Karpas-422 (cell line): Measurements from ENCODE around the gene ARHGEF19. TPM values are rescaled to one million over a fixed set of nuclear protein-coding genes. Genes with fewer than 3 reads are reported as not detected.

ENCODE experiments used
- small RNA-seq: library from RNA; depleted of rRNA; stranded (forward); fragments of <200 nt; gene quantifications from one replicate; pipeline ENCODE3, GENCODE V24; 2014
- total RNA-seq: library from RNA; depleted of rRNA; stranded (reverse); fragments of >200 nt; shearing (Covaris generic); gene quantifications from 2 replicates; pipeline ENCODE4 v1.2.3, GENCODE V29; 2014; ENCODE audit warnings: low replicate concordance; rRNA removed

The ARHGEF19 gene
- total RNA-seq, 1 experiment from 2014 or later: 2.5 TPM

Small RNA genes lying within 50 kb of the gene (small RNA-seq; reads per million reads assigned to genes)
- gene MT1XP1: not detected

Other genes with a start within 250 kb of the ARHGEF19 start
- gene ZBTB17, start 236.6 kb downstream of the ARHGEF19 start, total RNA-seq: 25.9 and 26.8 TPM in 2 replicates
- 0.04 TPM in 1 of 2 replicates, not detected in the other for gene SRARP, start 208.4 kb downstream of the ARHGEF19 start, total RNA-seq
- gene HSPB7, start 194.6 kb downstream of the ARHGEF19 start, total RNA-seq: not detected in 2 replicates
- not detected in 2 replicates for gene CLCNKA, start 190.6 kb downstream of the ARHGEF19 start, total RNA-seq
- not detected in 2 replicates for gene CLCNKB, start 168.9 kb downstream of the ARHGEF19 start, total RNA-seq
- gene FAM131C, start 139.0 kb downstream of the ARHGEF19 start, total RNA-seq: not detected in 2 replicates
- gene EPHA2, start 56.6 kb downstream of the ARHGEF19 start, total RNA-seq: not detected in 2 replicates
- 2.6 and 9.6 TPM in 2 replicates for gene CPLANE2, start 24.5 kb upstream of the ARHGEF19 start, total RNA-seq
- gene FBXO42, start 139.8 kb upstream of the ARHGEF19 start, total RNA-seq: 27.9 and 31.7 TPM in 2 replicates
- 34.5 and 52.2 TPM in 2 replicates for gene SZRD1, start 154.6 kb upstream of the ARHGEF19 start, total RNA-seq
- 1.2 and 1.4 TPM in 2 replicates for gene SPATA21, start 224.8 kb upstream of the ARHGEF19 start, total RNA-seq
- 50.4 and 54.9 TPM in 2 replicates for gene NECAP2, start 228.1 kb upstream of the ARHGEF19 start, total RNA-seq